ENCODE data around the gene CMIP.
"Not testable (repeated sequence)": the region's sequence is repeated elsewhere in the genome, so short reads cannot be mapped to it uniquely, and the experiment has no call there.

Gene CMIP

DNA sequence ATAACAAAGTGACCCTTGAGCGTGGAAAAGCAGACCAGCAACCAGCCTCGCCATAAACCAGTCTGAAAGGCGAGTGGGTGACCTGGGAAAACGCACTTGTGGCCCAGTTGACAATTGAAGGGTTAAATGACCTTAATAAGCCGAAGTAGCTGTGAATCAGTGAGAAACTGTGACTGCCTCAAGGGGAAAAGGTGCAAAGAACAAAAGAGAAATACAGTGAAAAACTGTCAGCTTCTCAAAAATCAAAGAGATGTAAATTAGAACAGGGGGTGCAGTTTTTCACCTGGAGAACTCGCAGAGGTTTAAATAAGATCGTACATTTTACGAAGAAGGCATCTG lies 124.1 kb downstream of the CMIP start:
- DNase-seq (ENCODE audit: low read depth) = no peak

DNA sequence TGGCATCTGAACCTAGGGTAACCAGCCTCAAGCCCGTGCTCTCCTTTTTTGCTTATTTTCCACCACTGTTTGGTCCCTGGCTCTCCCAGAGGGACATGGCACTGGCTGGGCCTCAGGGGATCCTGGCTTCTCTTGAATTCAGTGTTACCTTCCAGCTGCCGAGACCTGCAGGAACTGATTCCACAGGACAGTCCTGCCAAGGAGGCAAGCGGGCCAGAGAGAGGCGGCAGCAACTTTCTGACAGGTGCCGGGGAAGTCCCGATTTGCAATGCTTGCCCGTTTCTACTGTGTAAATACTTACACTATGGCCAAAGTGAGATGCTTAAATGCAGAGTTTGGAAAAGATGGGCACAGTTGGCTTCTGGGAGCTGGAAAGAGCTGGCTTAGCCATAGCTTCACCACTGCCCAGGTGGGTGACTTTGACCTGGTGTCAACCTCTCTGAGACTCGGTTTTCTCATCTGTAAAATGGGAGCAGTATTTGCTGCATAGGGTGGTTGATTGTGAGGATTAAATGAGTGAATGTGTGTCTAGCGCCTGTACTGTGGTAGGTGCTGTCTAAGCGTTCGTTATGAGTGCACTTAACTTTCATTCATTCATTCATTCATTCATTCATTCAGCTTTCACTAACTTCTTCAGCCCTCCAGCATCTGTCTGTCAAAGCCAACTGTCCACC lies 124.9 kb downstream of the CMIP start:
- no peak for DNase-seq (ENCODE audit: low read depth)

DNA sequence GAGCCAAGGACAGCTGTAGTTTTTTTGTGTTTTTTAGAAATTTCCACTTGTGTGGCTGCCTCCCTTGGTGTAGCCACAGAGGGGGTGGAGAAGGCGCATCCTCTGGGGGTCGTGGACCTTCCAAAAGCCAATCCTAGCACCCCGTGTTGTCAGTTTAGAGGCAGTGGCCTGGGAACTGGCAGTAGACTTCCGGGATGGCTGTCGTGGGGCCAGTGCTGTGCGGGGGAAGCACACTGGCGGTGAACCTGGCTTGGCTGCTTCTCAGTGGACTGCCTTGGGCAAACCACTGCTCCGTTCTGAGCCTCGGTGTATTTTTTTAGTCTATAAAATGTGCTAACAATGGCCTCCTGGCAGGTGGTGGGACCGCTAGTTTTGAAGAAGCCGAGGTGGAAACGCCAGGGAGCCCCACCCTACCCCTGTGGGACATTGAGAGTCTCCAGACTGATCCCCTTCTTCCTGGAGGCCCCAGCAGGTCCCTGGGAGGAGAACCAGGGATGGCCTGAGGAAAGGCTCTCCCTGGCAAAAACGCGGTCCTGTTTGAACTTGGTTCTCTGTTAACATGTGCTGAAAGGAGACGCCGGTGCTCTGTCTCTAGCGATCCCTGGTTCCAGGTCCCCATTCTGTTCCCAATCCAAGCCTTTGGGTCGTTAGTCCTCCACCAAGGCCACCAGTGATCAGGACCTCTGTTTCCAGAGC lies 125.7 kb downstream of the CMIP start:
- no peak for DNase-seq (ENCODE audit: low read depth)

DNA sequence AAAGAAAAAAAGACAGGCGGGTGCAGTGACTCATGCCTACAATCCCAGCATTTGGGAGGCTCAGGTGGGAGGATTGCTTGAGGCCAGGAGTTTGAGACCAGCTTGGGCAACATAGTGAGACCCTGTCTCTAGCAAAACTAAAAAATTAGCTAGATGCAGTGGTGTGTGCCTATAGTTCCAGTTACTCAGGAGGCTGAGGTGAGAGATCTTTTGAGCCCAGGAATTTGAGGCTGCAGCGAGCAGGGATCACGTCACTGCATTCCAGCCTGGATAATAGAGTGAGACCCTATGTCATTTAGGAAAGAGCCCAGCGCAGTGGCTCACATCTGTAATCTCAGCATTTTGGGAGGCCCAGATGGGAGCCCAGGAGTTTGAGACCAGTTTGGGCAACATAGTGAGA lies 126.6 kb downstream of the CMIP start:
- no peak for DNase-seq (ENCODE audit: low read depth)

DNA sequence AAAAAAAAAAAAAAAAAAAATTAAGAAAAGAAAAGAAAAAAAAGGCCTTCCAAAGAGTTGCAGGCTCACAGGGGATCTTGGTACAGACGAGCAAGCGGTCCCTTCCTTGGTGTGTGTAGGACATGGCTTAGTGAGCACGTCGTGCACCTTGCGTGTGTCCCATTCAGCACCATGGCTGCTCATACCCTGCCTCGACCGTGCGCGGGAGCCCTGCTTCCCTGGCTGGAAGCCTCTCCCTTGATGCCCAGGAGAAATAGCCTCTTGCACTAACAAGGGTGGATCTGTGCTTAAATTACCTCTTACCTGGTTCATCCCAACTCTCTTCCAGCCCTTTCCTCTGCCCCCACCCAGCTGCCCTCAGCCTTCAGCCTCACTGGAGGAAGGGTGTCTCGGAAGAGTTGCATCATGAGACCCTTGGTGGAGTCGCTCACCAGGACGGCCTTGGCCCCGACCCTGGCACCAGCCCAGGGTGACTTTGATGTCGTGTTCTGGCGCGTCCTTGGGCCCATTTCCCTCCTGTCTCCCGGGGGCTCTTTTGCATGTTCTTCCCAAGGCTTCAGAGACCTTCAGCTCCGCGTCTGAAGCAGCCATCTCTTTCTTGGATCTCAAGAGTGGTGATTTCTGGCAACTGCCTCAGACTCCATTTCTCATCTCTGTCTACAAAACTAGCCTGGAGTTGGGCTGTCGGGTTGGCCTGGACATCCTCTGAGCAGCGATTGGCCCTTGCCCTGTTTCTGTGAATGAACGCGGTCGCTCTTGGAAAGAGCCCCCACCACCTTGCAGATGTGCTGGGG lies 127.2 kb downstream of the CMIP start:
- no peak for DNase-seq (ENCODE audit: low read depth)

DNA sequence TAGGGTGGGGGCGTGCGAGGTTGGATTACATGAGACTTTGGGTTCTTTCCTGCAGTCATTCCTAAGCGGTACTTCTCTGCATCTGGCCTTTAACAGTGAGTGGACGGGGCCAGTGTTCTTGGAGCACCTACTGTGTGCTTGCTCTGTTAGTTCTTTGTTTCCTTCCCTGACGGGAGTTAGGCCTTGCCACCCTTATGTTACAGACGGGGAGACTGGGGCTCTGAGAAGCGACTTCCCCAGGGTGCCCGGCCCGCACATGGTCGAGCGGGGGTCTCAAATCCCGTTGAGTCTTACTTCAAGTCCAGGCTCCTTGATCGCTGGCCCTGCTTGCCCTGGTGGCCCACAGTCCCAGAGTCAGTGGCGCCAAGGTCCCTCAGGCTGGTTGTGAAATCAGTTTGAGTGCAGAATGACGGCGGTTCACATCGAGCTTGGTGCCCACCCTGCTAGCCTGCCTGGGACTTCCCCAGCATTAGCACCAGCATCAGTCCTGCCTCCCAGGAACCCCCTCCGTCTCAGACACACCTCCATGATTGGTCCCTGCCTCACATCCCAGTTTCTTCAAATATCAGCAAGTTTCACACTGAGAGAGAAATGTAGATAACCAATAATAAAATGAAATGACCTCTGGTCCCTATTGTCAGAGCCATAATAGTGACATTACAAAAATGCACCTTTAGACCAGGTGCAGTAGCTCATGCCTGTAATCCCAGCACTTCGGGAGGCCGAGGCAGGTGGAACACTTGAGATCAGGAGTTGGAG lies 128.0 kb downstream of the CMIP start:
- DNase-seq (ENCODE audit: low read depth) = no peak

DNA sequence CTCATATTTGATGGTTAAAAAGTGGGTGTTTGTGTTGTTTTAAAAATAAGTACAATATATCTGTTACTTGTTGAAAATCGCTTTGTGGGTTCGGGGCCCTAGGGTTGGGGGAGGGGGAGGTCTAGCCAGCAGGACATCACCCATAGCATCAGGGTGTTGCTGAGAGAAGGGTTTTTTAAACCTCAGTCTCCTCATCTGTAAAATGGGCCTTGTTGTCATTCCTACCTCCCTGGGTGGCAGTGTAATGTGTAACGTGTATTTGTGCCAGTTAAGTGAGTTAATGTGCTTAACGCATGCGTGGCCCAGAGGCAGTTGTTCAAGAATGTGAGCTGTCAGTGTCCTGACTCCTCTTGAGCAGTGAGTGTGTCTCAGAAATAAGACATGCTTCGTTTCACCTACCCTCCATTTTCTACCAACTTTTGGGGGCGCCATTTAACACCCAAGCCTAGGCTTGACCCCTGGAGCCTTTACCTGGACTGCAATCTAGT lies 129.0 kb downstream of the CMIP start:
- no peak for DNase-seq (ENCODE audit: low read depth)

DNA sequence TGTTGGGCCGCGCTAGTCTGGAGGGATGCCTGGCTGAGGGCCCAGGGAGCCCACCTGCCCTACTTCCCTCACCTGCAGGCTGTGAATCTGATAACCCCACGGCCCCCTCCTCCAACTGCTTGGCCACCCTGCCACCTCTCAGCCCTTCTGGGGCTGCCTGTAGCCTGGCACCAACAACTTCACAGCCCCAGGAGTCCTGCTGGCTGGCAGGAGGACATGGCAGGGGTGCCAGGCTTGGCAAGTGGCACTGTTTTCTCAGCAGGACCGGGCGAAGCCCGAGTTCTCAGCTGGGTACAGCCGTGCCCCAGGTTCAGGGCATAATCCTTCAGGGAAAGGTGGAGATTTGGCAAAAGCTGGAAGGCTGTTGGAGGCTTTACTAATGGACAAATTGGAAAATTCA lies 129.6 kb downstream of the CMIP start:
- DNase-seq (ENCODE audit: low read depth) = no peak

DNA sequence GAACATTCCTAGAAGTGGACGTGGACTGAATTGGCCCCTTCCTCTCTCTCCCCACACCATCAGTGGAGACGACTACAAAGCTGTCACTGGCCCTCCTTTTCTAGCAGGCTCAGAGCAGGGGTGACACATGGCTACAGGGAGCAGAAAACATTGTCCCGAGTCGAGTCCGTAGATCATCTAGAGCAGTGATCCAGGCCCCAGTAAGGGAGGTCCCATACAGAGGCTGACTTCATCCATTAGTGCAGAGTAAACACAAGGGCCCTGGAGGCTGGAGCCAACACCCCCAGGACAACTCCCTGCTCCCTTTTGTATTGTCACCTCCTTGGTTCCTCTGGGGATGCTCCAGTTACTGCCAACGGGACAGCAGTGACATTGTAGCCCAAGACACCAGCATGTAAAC lies 130.7 kb downstream of the CMIP start:
- no peak for DNase-seq (ENCODE audit: low read depth)

DNA sequence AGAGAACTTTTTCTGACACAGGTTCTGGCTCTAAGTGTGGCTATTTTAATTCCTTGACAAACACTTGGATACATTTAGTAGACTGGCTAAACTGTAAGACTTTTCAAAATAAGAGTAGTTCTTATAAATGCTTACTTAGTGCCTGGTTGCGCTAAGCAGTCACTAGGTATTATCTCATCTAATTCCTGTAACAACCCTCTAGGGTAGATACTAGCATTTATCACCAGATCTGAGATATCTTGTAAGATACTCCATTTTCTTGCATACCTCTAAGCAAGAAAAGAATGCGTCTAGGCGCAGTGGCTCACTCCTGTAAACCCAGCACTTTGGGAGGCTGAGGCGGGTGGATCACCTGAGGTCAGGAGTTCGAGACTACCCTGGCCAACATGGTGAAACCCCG lies 131.2 kb downstream of the CMIP start:
- DNase-seq (ENCODE audit: low read depth) = no peak

DNA sequence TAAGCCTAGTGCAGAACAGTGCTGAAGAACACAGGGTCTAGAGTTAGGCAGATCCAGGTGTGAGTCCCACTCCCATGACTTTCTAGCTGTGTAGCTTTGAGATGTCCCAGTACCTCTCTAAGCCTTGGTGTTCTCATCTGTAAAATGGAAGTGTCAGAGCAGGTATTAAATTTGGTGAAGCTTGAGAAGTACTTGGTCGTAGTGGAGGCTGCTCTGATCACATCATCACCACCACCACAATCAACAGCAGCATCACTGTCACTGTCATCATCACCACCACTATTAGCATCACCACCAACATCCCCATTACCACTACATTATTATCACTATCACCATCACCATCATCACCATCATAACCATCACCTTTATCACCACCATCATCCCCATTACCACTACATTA lies 132.1 kb downstream of the CMIP start:
- no peak for DNase-seq (ENCODE audit: low read depth)

DNA sequence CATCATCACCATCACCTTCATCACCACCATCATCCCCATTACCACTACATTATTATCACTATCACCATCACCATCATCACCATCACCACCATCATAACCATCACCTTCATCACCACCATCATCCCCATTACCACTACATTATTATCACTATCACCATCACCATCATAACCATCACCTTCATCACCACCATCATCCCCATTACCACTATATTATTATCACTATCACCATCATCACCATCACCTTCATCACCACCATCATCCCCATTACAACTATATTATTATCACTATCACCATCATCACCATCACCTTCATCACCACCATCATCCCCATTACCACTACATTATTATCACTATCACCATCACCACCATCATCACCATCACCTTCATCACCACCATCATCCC lies 132.7 kb downstream of the CMIP start:
- not testable (repeated sequence) for DNase-seq (ENCODE audit: low read depth)

DNA sequence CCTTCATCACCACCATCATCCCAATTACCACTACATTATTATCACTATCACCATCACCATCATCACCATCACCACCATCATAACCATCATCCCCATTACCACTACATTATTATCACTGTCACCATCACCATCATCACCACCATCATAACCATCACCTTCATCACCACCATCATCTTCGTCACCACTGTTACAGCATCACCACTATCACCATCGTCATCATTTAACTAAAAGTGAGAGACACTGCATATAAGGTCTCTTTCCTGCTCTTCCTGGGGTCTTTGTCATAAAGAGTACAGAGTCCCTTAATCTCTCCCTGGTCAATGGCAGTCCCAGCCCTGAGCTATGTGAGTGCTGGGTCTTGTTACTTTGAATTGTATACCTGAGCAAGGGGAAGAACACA lies 133.5 kb downstream of the CMIP start:
- DNase-seq (ENCODE audit: low read depth) = no peak

DNA sequence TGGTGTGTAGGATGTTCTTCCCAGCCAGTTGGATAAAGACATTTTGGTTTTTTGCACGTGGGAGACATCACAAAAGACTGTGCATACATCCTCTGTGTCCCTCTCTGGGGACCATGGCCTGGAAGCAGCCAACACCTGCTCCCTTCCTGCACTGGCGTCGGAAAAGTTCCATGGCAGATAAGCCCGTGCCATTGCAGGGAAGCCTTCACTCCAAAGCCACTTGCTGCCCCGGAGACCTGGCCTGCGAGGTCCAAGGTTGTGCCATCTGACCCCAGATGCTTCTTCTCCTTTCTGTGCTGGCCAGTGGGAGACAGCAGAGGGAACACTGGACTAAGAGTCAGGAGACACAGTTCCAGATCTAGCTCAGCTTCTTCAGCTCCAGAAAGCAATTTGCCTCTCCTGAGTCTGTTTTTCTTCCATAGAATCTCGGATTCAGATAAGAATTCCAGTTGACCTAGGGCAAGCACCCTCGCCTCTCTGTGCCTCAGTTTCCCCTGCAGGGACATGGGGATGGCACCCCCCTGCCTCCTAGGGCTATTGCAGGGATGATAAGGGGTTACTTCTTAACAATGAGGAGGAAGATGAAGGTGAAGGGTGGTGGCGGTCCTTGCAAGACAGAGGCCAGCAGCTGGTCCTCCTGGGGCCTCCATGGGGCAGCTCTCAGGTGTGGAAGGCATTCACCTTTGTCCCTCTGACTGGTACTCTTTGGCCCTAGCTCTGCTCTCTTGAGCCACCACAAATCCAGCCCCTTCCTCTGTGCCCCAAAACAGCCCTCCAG lies 134.2 kb downstream of the CMIP start:
- no peak for DNase-seq (ENCODE audit: low read depth)

DNA sequence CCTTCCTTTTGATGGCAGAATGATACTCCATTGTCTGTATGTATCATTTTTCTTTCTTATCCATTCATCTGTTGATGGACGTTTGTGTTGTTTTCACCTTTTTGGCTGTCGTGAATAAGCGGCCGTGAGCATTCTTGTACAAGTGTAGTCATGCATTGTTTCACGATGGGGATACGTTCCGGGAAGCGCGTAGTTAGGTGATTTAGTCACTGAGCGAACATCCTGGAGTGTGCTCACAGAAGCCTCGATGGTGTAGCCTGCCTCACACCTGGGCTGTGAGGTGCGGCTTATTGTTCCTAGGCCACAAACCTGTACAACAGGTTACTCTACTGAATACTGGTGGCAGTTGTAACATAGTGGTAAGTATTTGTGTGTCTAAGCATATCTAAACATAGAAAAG lies 136.5 kb downstream of the CMIP start:
- no peak for DNase-seq (ENCODE audit: low read depth)

DNA sequence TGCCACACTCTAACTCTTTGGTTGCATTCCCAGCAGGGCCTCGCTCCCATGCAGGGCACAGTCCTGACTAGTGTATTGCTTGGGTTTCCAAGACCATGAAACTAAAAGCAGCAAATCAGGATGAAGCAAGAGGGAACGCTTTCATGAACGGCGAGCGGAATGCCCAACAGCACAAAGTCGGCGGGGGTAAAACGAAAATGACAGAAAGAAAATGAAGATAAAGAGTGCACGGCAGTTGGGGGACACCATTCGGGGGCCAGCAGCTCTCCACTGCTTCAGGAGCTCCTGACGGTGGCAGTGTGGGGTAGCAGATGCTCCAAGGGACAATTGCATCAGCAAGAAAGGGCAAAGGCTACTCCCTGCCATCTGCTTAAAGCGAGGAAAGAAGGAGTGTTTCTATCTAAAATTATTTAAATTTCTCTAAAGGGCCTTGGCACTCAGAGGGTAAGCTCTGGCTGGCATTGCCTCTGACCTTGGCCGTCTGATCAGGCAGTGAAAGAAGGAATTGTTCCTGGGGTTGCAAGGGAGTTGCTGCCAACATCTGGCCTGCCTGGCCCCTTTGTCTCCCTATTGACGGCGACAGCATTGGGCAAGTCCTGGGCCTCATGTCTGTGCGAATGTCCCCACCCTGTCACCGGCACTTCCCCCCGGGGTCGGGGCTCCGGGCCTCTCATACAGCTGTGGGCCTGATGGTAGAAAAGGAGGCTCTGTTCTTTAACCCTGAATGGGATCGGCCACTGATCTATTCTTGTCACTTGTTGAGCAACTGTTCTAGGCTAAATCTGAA lies 138.2 kb downstream of the CMIP start:
- DNase-seq (ENCODE audit: low read depth) = no peak

DNA sequence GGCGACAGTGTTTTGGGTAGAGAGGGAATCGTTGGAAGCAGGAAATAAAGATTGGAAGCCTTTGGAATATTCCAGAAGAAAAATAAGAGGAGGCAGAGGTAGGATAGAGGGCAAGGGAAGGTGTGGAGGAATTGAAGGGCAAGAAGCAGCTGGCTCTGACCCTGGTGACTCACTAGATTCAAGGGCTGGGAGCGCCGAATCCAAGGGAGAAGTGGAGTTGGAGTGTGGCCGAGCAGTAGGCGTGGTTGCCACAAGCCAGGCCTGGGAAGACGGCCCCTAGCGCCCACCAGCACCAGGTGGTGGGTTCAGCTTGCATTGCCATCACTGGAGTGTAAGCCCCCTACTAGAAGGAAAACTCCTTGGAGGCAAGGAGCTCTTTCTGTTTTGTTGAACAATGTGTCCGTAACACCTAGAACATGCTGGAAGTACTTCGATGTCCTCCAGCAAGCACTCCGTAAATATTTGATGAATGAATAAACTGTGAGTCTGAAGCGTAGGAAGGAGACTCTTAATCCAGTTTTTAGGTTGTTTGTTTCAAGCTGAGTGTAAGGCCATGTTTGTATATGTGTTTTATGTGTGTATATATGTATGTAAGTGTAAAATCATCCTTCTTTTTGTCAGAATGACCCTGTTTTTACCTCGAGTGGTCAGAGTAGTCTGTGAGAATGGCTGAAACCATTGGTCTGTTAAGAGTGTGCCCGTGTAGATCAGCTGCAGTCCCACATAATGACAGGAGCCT lies 139.5 kb downstream of the CMIP start:
- no peak for DNase-seq (ENCODE audit: low read depth)

DNA sequence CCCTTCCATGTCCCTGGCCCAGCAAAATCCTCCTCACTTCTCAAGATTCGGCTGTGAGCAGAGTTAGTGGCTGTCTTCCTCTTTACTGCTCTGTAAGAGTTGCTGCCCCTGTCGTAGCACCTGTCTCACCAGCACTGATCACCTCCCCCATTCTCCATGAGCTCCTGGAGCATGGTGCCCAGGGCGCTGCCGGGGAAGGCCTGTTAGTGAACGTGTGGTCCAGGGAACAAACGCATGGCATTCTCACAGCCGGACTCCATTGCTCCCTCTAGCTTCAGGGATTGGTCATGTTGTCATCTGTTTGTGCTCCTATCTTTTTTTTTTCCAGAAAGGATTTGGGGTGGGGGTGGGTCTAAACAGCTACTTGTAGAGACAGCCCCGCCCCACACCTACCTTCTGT lies 141.2 kb downstream of the CMIP start:
- DNase-seq (ENCODE audit: low read depth) = no peak

DNA sequence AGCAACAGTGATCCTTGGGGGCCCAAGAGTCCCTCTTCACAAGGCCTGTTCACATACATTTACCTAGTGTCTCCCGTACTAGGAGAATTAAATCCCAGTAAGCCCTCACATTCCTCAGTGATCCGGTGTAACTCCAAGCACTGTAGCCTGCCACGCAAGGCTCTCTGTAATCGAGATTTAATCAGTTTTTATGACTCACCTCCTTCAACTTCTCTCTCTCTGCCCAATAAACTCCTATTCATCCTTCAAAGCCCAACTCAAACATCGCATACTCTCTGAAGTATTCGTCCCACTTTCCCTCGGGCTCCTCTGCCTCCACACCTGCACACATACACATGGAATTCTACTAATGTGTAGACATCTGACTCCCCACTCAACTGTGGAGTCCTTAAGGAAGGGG lies 141.8 kb downstream of the CMIP start:
- no peak for DNase-seq (ENCODE audit: low read depth)

DNA sequence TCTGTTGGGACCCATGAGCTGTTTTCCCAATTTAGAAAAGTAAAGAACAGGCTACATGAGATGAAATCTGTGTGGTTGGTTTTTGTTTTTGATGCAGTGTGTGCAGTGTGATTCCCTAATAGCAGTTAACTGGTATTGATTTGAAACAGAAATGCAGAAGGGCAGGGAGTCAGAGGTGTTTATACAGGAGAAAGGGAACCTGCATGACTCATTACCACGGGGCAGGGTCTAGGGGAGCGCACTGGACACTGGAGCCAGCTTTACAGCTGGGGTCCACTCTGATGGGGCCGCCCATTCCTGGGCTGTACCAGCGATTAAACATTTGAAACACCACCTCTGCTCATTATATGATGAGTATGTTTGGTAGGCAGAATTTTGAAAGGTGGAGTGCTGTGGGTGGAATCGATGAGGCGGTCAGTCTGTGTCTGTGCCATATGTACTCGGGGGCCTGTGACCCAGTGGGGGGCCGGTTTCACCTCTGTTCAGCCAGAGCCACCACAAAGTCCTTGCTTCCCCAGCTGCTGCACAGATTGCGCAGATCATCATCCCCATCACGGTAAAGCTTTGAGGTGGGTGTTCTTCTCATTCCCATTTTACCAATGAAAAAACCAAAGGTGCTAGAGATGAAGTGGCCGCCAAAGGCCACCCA lies 142.5 kb downstream of the CMIP start:
- DNase-seq (ENCODE audit: low read depth) = no peak

Measured in fibroblast of the conjunctiva (primary cell).